HEK293 (cell line): ENCODE data around the gene IFNL1.

Source experiments
- CTCF ChIA-PET: fragments of 350-600 bp; formaldehyde crosslinking; extraction: SDS; loops from one replicate; lab custom pipeline; 2021; ENCODE audit warnings: antibody characterized with exemption; lab: Yijun Ruan, JAX
- POLR2A ChIA-PET: fragments of 300-600 bp; formaldehyde crosslinking; extraction: SDS; loops from one replicate; lab custom pipeline; 2020; ENCODE audit warnings: antibody characterized with exemption, inconsistent platforms; lab: Yijun Ruan, JAX
- H3K27ac ChIP-seq: fragments of 200-500 bp; sonication (Bioruptor generic); 2 replicates; pipeline ENCODE4 v1.5.1; 2014; ENCODE audit warnings: low read depth, low read length, control low read depth, inconsistent platforms; ENCODE audit errors: extremely low read depth
- H3K36me3 ChIP-seq, 2 experiments: fragments of 200-500 bp in 1 of 2; sonication (Bioruptor generic) in 1 of 2; 1 replicate in 1 of 2; 2 replicates in 1 of 2; pipeline ENCODE4 v1.5.1; 2014 to 2017; ENCODE audit warnings: inconsistent platforms in 2 of 2, low read length in 2 of 2; ENCODE audit not compliant: control insufficient read depth in 2 of 2, insufficient read depth in 1 of 2
- H3K4me1 ChIP-seq: fragments of 200-500 bp; sonication (Bioruptor generic); 2 replicates; pipeline ENCODE4 v1.5.1; 2014; ENCODE audit warnings: mild to moderate bottlenecking, low read length, inconsistent platforms; ENCODE audit not compliant: control insufficient read depth, insufficient read depth
- H3K4me3 ChIP-seq: 2 replicates; pipeline ENCODE4 v1.5.1; 2011; ENCODE audit warnings: low read depth, mild to moderate bottlenecking, control low read depth, low read length, moderate library complexity
- H3K9me3 ChIP-seq: fragments of 200-500 bp; sonication (Bioruptor generic); 2 replicates; pipeline ENCODE4 v1.5.1; 2014; ENCODE audit warnings: low read depth, low read length, inconsistent platforms; ENCODE audit not compliant: control insufficient read depth, insufficient read depth
- KLF17 ChIP-seq: fragments of 450-650 bp; formaldehyde crosslinking; IDR thresholded peaks from 2 replicates; pipeline ENCODE4 v1.5.1; 2016; ENCODE audit warnings: missing biosample characterization, missing genetic modification characterization
- ZNF112 ChIP-seq: fragments of 450-650 bp; formaldehyde crosslinking; IDR thresholded peaks from 2 replicates; pipeline ENCODE4 v1.5.0; 2017; ENCODE audit warnings: missing biosample characterization, missing genetic modification characterization
- ZNF169 ChIP-seq: fragments of 450-650 bp; formaldehyde crosslinking; IDR thresholded peaks from 2 replicates; pipeline ENCODE4 v1.5.1; 2016; ENCODE audit warnings: missing biosample characterization, missing genetic modification characterization
- ZNF211 ChIP-seq: fragments of 450-650 bp; formaldehyde crosslinking; IDR thresholded peaks from 2 replicates; pipeline ENCODE4 v1.5.1; 2016; ENCODE audit warnings: low read depth, missing biosample characterization, missing genetic modification characterization
- ZNF221 ChIP-seq: fragments of 450-650 bp; formaldehyde crosslinking; IDR thresholded peaks from 2 replicates; pipeline ENCODE4 v1.5.1; 2017; ENCODE audit warnings: missing biosample characterization, missing genetic modification characterization, borderline replicate concordance
- ZNF24 ChIP-seq: fragments of 450-650 bp; formaldehyde crosslinking; IDR thresholded peaks from 2 replicates; pipeline ENCODE4 v1.5.1; 2016; ENCODE audit warnings: missing biosample characterization, missing genetic modification characterization
- ZNF398 ChIP-seq: fragments of 450-650 bp; formaldehyde crosslinking; IDR thresholded peaks from 2 replicates; pipeline ENCODE4 v1.5.1; 2017; ENCODE audit warnings: missing biosample characterization, missing genetic modification characterization
- ZNF426 ChIP-seq: fragments of 450-650 bp; formaldehyde crosslinking; IDR thresholded peaks from 2 replicates; pipeline ENCODE4 v1.5.1; 2017; ENCODE audit warnings: missing biosample characterization, missing genetic modification characterization, mild to moderate bottlenecking, inconsistent platforms, moderate library complexity
- ZNF48 ChIP-seq: fragments of 450-650 bp; formaldehyde crosslinking; IDR thresholded peaks from 2 replicates; pipeline ENCODE4 v1.5.1; 2016; ENCODE audit warnings: missing biosample characterization, missing genetic modification characterization
- ZNF514 ChIP-seq: fragments of 450-650 bp; formaldehyde crosslinking; IDR thresholded peaks from 2 replicates; pipeline ENCODE4 v1.5.1; 2016; ENCODE audit warnings: missing biosample characterization, missing genetic modification characterization
- ZNF561 ChIP-seq: fragments of 450-650 bp; IDR thresholded peaks from 2 replicates; pipeline ENCODE4 v1.5.1; 2018; ENCODE audit warnings: missing biosample characterization, missing genetic modification characterization, borderline replicate concordance
- ZNF660 ChIP-seq: fragments of 450-650 bp; IDR thresholded peaks from 2 replicates; pipeline ENCODE4 v1.5.1; 2018; ENCODE audit warnings: missing biosample characterization, mild to moderate bottlenecking, missing genetic modification characterization
- ZNF707 ChIP-seq: fragments of 450-650 bp; formaldehyde crosslinking; IDR thresholded peaks from 2 replicates; pipeline ENCODE4 v1.5.1; 2016; ENCODE audit warnings: missing biosample characterization, missing genetic modification characterization
- TF ChIP-seq, protein P1 (sequence below): fragments of 450-650 bp; formaldehyde crosslinking; IDR thresholded peaks from 2 replicates; pipeline ENCODE4 v1.5.0; 2017; ENCODE audit warnings: missing biosample characterization, missing genetic modification characterization, borderline replicate concordance
- TF ChIP-seq, protein P2 (sequence below): fragments of 450-650 bp; formaldehyde crosslinking; IDR thresholded peaks from 2 replicates; pipeline ENCODE4 v1.5.1; 2017; ENCODE audit warnings: missing biosample characterization, missing genetic modification characterization
- TF ChIP-seq, protein P3 (sequence below): fragments of 450-650 bp; formaldehyde crosslinking; IDR thresholded peaks from 2 replicates; pipeline ENCODE4 v1.5.1; 2016; ENCODE audit warnings: missing biosample characterization, missing genetic modification characterization

IFNL1 gene

GRCh38 chr19:39299404-39299803 lies 3.2 kb downstream of the IFNL1 start:
- Histone ChIP-seq H3K27ac (no peak overlapping the region), H3K4me3 (no peak overlapping the region), H3K9me3 (no peaks in the 10 kb centered on the region)
- POLR2A ChIA-PET = interaction anchor here (0.6 kb wide), 1 partner anchor 90 kb away, joined by 3 read pairs; no protein-coding TSS in a partner anchor
- no peak for TF ChIP-seq ZNF112 (tag by site-specific recombination)
- no peak for TF ChIP-seq ZNF514 (tag by site-specific recombination)
- TF ChIP-seq ZNF24 (tag by site-specific recombination) = no peak
- TF ChIP-seq KLF17 = no peak
- TF ChIP-seq ZNF660 = no peak
- TF ChIP-seq ZNF211 (tag by site-specific recombination) = no peak
- no peak for TF ChIP-seq ZNF169
- no peak for TF ChIP-seq ZNF398 (tag by site-specific recombination)
- TF ChIP-seq ZNF561 (tag by site-specific recombination) = no peak
- no peak for TF ChIP-seq ZNF707 (tag by site-specific recombination)
- TF ChIP-seq ZNF48 (tag by site-specific recombination) = no peak
- TF ChIP-seq, protein P1, sequence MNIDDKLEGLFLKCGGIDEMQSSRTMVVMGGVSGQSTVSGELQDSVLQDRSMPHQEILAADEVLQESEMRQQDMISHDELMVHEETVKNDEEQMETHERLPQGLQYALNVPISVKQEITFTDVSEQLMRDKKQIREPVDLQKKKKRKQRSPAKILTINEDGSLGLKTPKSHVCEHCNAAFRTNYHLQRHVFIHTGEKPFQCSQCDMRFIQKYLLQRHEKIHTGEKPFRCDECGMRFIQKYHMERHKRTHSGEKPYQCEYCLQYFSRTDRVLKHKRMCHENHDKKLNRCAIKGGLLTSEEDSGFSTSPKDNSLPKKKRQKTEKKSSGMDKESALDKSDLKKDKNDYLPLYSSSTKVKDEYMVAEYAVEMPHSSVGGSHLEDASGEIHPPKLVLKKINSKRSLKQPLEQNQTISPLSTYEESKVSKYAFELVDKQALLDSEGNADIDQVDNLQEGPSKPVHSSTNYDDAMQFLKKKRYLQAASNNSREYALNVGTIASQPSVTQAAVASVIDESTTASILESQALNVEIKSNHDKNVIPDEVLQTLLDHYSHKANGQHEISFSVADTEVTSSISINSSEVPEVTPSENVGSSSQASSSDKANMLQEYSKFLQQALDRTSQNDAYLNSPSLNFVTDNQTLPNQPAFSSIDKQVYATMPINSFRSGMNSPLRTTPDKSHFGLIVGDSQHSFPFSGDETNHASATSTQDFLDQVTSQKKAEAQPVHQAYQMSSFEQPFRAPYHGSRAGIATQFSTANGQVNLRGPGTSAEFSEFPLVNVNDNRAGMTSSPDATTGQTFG = no peak
- no peak for TF ChIP-seq ZNF426 (tag by site-specific recombination)
- no peak for TF ChIP-seq ZNF221
- TF ChIP-seq, all 188 proteins: peak for 0
- Histone ChIP-seq H3K36me3 (no peaks in the 10 kb centered on the region), H3K4me1 (no peaks in the 10 kb centered on the region)
- CTCF ChIA-PET = interaction anchor here (0.6 to 1.7 kb wide), 5 partner anchors 11 to 140 kb away, joined by 3 to 5 read pairs (median 3); no protein-coding TSS in a partner anchor

- Histone ChIP-seq H3K4me3 (no peak overlapping the region), H3K36me3 (no peaks in the 10 kb centered on the region), H3K9me3 (no peaks in the 10 kb centered on the region), H3K4me1 (no peaks in the 10 kb centered on the region), H3K27ac (no peak overlapping the region)
- ChIA-PET POLR2A (no interaction called here), CTCF (interaction anchor here (0.9 to 1.7 kb wide), 4 partner anchors 10 to 113 kb away, joined by 3 to 5 read pairs (median 3); no protein-coding TSS in a partner anchor)
- TF ChIP-seq, protein P2, sequence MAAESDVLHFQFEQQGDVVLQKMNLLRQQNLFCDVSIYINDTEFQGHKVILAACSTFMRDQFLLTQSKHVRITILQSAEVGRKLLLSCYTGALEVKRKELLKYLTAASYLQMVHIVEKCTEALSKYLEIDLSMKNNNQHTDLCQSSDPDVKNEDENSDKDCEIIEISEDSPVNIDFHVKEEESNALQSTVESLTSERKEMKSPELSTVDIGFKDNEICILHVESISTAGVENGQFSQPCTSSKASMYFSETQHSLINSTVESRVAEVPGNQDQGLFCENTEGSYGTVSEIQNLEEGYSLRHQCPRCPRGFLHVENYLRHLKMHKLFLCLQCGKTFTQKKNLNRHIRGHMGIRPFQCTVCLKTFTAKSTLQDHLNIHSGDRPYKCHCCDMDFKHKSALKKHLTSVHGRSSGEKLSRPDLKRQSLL = peak; percentile 54; the same call in 1 of the 2 replicates
- TF ChIP-seq, protein P3, sequence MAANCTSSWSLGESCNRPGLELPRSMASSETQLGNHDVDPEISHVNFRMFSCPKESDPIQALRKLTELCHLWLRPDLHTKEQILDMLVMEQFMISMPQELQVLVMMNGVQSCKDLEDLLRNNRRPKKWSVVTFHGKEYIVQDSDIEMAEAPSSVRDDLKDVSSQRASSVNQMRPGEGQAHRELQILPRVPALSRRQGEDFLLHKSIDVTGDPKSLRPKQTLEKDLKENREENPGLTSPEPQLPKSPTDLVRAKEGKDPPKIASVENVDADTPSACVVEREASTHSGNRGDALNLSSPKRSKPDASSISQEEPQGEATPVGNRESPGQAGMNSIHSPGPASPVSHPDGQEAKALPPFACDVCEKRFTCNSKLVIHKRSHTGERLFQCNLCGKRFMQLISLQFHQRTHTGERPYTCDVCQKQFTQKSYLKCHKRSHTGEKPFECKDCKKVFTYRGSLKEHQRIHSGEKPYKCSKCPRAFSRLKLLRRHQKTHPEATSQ = no peak
These were observed 3.6 kb downstream of the IFNL1 start for GRCh38 chr19:39299832-39300231.
